ENCODE data around the gene INPP5A.
A peak's percentile ranks its signal among the peaks of the same experiment; 100 is the strongest.

INPP5A gene

GRCh38 chr10:132687181-132687892, 149.8 kb downstream of the INPP5A start:
- peak in 1 of 56 donors; percentile 23 for DNase-seq

DNA sequence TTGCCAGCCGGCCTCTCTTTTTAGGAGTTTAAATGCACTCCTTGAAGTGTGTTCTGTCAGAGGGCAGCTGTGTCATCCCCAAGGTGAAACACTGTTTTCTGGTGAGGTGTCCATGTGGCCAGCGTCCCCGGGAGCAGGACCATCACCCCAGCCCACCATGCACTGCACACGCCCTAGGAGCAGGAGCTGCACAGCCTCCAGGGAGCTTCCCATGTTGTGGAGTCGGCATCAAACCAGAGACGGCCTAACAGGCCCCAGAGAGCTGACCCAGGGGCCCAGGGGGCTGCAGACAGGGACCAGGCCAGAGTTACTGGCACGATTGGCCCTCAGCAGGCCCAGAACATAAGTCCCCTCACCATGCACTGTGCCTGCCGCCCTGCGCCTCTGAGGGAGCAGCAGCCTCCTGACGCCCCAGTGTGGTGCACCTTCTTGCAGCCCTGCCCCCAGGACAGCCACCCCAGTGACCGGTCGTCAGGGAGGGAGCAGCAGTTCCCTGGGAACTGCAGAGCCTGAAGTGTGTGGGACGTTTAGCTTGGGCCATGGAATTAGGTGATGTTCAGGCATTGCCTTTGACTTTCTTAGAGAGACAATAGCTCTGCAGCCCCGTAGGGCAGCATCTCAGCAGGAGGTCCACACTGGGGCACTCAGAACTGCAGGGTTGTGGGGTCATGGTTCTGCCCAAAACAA, 150.4 kb downstream of the INPP5A start:
- DNase-seq, result no peak

- no peak for DNase-seq
These were observed 151.2 kb downstream of the INPP5A start for GRCh38 chr10:132688580-132689420.

DNA sequence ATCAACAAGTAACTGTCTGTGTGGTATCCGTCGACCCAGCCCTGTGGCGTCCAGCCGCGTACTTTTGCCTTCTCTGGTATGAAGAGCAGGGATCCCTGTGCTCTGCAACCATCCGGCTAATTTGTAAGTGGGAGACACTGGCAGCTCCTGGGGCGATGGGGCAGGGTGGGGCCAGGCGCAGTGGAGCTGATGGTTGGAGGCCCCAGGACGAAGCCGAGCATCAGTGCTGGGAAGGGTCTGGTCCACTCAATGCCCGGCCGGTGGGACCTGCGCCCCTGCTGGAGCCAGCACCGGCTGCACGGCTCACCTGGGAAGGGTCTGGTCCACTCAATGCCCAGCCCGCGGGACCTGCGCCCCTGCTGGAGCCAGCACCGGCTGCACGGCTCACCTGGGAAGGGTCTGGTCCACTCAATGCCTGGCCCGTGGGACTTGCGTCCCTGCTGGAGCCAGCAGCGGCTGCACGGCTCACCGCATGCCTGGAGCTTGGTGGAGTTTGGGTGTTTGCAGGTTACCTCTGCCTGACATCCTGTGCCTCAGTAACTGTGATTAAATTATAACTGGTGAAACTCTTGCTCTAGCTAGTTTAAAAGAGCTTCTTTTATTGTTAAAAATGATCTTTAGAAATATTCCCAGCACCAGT, 152.3 kb downstream of the INPP5A start:
- DNase-seq, result no peak

DNA sequence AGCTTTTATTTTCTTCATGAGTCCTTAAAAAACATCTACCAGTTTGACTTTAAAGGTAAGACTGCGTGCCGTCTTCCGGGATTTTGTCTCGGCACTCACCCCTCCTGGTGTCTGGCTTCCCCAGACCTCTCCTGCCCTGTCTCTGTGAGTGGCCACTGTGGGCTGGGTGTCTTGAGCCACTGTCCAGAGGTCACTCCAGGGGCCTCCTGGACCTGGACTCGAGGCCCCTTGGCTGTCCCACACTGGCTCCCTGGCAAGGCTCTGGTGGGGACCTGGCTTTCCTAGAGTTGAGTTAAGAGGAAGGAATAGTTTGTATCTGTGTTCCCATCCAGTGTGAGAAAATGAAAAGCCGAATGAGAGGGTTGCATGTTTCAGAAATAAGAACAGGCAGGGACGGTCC, 152.8 kb downstream of the INPP5A start:
- DNase-seq, result no peak

GRCh38 chr10:132690821-132691610, 153.4 kb downstream of the INPP5A start:
- no peak for DNase-seq

DNA sequence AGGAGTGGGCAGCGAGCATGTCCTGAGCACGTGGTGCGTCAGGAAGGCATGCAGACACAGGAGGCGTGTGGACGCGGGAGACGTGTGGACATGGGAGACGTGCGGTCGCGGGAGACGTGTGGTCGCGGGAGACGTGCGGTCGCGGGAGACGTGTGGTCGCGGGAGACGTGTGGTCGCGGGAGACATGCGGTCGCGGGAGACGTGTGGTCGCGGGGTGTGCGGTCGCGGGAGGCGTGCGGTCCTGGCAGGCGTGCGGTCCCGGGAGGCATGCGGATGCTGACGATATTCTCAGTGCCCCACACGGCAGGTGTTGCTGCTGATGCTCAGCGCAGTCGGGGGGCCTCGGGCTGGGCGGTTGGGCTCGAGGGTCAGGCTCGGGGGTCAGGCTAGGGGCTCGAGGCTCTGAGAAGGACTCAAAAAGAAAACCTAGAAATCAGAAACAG, 154.1 kb downstream of the INPP5A start:
- no peak for DNase-seq

DNA sequence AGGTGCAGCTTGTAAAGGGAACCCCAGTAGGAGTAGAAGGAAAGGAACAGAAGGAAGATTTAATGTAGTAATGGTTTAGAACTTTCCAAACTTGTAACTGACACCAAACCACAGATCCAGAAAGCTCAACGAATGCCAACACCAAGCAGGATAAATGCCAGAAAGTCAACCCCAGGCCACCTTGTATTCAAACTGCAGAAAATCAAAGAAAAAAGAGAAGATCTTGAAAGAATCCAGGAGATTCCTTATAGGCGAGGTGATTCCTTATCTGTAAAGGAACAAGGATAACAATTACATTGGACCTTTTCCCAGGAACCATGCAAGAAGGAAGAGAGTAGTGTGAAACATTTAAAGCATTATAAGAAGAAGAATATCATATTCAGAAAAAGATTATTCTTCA, 154.7 kb downstream of the INPP5A start:
- no peak for DNase-seq

GRCh38 chr10:132693676-132694075, 156.1 kb downstream of the INPP5A start:
- no peak for DNase-seq

DNA sequence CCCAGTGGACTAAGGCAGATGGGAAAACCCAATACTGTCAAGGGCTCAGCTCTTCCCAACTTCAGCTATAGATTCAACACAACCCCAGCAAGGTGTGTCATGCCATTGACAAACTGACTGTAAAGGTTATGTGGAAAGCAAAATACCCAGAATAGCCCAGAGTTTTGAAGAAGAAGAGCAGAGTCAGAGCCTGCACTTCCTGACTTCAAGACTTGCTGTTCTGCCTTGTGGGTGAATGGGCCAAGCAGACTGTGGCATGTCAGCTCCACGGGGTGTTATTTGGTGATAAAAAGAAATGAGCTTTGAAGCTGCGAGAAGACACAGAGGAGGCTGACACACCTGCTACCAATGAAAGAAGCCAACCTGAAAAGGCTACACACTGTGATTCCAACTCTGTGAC, 158.6 kb downstream of the INPP5A start:
- no peak for DNase-seq

DNA sequence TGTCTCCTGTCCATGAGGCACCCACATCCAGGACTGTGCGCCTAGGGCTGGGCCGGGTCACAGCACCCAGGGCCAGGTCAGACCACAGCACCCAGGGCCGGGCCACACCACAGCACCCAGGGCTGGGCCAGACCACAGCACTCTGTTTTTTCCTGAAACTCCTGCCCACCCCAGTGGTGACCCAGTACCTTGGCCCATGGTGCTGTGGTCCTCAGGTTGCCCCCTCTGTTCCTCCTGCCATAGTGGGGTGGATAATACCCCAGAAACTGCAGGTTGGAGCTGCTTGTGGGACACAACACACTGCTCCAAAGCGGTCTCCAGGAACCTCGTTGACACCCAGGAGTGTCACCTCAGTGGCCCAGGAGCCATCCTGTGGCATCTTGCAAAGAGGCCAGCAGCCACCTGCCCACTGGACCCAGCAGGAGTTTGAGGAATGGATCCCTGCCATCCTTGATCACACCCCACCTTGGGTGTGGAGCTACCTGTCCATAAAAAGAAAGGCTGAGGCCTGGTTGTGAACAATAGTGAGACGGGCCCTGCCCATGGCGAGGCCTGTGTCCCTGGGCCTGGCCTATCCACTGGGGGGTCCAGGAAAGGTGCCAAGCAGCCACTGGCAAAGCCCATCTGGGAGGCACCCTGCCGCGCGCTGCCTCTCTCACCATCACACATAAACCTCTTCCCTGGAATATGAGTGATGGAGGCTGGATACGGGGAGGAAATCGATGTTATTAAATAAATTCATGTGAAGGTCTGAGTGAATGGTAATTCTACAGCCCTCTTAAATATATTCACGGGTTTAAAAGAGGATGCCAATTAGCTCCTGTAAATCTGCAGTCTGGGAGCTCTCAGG, 159.4 kb downstream of the INPP5A start:
- DNase-seq, result no peak

DNA sequence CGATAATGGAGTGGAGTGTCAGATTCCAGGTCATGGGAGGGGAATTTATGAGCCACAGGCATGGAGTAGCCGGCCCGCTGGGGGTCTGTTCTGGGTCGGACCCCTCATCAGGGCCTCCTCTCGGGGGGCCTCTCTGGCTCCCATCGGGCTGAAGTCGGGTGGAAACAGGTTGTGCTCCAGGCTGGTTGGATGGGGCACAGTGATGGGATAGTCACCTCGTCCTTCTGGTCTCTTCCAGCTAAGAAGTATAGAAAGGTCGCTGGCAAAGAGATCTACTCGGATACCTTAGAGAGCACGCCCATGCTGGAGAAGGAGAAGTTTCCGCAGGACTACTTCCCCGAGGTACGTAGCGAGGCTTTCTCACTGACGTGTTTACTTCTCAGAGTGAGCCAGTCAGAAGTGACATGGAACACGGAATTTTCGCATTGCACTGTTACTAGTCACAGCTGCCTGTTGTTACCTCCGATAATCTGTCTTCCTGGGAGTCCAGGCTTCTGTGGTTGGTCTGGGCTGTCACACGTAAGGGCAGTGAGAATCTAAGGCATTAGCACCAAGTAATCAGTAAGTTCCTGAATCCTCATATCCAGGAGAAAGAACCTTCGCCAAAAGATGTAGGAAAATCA, 160.1 kb downstream of the INPP5A start:
- no peak for DNase-seq

DNA sequence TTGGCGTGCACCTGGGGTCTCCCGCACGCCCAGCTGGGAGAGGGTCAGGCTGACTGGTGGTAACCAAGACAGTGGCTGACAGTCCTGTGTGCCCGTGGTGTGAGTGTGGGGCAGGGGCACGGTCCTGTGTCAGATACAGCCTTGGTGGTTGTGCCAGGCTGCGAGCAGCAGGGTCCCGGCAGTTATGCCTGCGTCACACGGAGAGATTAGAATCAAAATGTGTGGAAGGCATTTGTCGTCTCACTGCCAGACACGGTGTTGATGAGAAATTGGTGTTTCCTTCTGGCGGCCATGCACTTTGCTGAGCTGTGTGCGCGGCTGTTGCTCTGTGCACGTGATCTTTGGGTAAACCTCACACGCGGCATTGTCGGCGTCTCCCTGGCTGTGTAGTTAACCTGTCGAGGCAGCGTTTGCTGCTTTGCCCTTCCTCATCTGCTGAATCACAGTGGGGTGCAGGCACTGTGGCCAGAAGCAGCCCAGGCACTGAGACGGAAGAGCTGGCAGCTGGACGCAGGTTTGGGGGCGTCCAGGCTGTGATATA, 160.7 kb downstream of the INPP5A start:
- DNase-seq, result no peak

GRCh38 chr10:132698761-132699391, 161.3 kb downstream of the INPP5A start:
- no peak for DNase-seq

- no peak for DNase-seq
These were observed 162.0 kb downstream of the INPP5A start for GRCh38 chr10:132699411-132700155.

DNA sequence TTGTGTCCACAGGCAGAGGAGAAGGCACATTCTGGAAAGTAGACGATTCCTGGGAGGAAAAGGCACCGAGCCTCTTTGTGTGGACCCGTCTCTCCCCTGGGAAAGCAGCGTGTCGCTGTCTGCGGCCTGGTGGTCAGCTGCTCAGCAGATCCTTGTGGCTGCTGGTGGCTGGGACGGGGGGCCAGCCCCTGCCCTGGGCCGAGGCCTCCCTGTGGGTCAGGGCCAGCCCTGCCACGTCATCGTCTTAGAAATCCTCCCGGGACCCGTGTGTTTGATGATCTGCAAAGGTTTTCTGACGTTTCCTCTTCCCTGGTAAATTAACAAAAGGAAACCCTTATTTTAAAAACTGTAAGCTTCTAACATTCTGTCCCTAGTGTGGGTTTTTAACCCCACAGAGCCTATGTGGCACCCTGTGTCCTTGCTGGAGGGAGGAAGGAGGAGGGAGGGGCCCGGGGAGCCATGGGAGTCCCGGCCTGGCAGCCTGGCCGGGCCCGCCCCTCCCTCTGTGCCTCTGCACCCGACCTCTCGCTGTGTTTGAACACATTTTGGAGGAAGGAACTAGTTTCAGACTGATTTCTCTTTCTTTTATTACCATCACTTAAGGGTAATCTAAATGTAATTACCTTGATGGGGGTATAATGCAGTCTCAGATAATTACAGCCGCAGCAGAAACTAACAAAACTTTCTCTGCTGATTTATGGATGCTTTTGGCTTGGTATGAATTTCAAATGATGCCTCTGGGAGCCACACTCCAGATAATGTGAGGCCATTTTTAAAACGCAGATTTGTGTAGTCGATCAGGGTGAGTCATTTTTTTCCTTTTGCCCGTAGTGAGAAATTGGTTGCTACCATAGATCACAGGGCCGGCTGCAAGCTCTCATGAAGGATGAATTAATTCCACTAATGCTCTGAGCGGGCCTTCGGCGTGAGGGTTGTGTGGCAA, 162.8 kb downstream of the INPP5A start:
- no peak for DNase-seq

Measured in nucleus accumbens (tissue), 56 donors.